GM13977 (cell line): ENCODE measurements around the gene S100A1.

Experiments used
- DNase-seq: peaks from one replicate; pipeline ENCODE4 v3.0.0; 2012; ENCODE audit warnings: low spot score
- CTCF ChIP-seq: IDR thresholded peaks from 2 replicates; pipeline ENCODE4 v1.5.1; 2012; ENCODE audit warnings: mild to moderate bottlenecking, control low read depth; ENCODE audit not compliant: insufficient read depth; ENCODE audit errors: extremely low read depth, missing control alignments
- in situ Hi-C: fragments of 300-500 bp; cut with MboI; formaldehyde crosslinking; loops from one replicate; pipeline ENCODE4 v1.12.0; 2022; ENCODE audit warnings: low sequenced_read_pairs, low pct_unique_long_range_greater_than_20kb, mixed read lengths, inconsistent platforms; ENCODE audit not compliant: unreplicated experiment

S100A1 gene

GRCh38 chr1:153640861-153641260 is 12.6 kb downstream of the S100A1 start:
- TF ChIP-seq CTCF: no peak
- in situ Hi-C loops: no loop called here
- no peak for DNase-seq

GRCh38 chr1:153642161-153642560 is 13.9 kb downstream of the S100A1 start:
- in situ Hi-C loops: no loop called here
- TF ChIP-seq CTCF: no peak
- DNase-seq: no peak

- no peak for DNase-seq
- TF ChIP-seq CTCF: no peak
- in situ Hi-C loops: no loop called here
Measured at GRCh38 chr1:153643100-153643499, 14.9 kb downstream of the S100A1 start.

- in situ Hi-C loops: no loop called here
- DNase-seq: no peak
Measured at GRCh38 chr1:153643816-153644215, 15.6 kb downstream of the S100A1 start.

GRCh38 chr1:153646672-153647345 is 18.6 kb downstream of the S100A1 start:
- no peak for TF ChIP-seq CTCF
- in situ Hi-C loops: no loop called here
- no peak for DNase-seq

More at GRCh38 chr1:153643816-153644215, 15.6 kb downstream of the S100A1 start:
- no peak for TF ChIP-seq CTCF

- no peak for DNase-seq
- in situ Hi-C loops: no loop called here
- no peak for TF ChIP-seq CTCF
Measured at GRCh38 chr1:153647346-153647714, 19.1 kb downstream of the S100A1 start.
